HEK293 (cell line): ENCODE data around the gene PPT2.

ENCODE experiments used
- YY1 ChIP-seq: fragments of 450-650 bp; formaldehyde crosslinking; IDR thresholded peaks from 2 replicates; pipeline ENCODE4 v1.5.1; 2018; ENCODE audit warnings: missing biosample characterization, missing genetic modification characterization
- ZNF214 ChIP-seq: fragments of 450-650 bp; formaldehyde crosslinking; IDR thresholded peaks from 2 replicates; pipeline ENCODE4 v1.5.1; 2017; ENCODE audit warnings: missing biosample characterization, mild to moderate bottlenecking, missing genetic modification characterization, borderline replicate concordance
- ZNF274 ChIP-seq, 2 experiments: fragments of 200-500 bp in 1 of 2; fragments of 450-650 bp in 1 of 2; sonication (Bioruptor generic) in 1 of 2; formaldehyde crosslinking in 1 of 2; IDR thresholded peaks; 2 replicates each; pipeline versions ENCODE4 v1.5.1 to v1.6.1; 2014 to 2016; ENCODE audit warnings: borderline replicate concordance in 1 of 2, inconsistent platforms in 1 of 2, low read length in 1 of 2, missing biosample characterization in 1 of 2, missing genetic modification characterization in 1 of 2
- ZNF404 ChIP-seq: fragments of 450-650 bp; formaldehyde crosslinking; IDR thresholded peaks from 2 replicates; pipeline ENCODE4 v1.5.1; 2017; ENCODE audit warnings: missing biosample characterization, missing genetic modification characterization
- ZSCAN16 ChIP-seq: fragments of 450-650 bp; formaldehyde crosslinking; IDR thresholded peaks from 2 replicates; pipeline ENCODE4 v1.5.1; 2016; ENCODE audit warnings: missing biosample characterization, missing genetic modification characterization
- TF ChIP-seq, protein P1 (sequence below): fragments of 450-650 bp; IDR thresholded peaks from 2 replicates; pipeline ENCODE4 v1.5.1; 2018; ENCODE audit warnings: missing biosample characterization, missing genetic modification characterization
- TF ChIP-seq, protein P2 (sequence below): fragments of 450-650 bp; formaldehyde crosslinking; IDR thresholded peaks from 2 replicates; pipeline ENCODE4 v1.5.1; 2016; ENCODE audit warnings: missing biosample characterization, missing genetic modification characterization
- TF ChIP-seq, protein P3 (sequence below): fragments of 450-650 bp; formaldehyde crosslinking; IDR thresholded peaks from 2 replicates; pipeline ENCODE4 v1.5.1; 2016; ENCODE audit warnings: missing biosample characterization, missing genetic modification characterization

DNA sequence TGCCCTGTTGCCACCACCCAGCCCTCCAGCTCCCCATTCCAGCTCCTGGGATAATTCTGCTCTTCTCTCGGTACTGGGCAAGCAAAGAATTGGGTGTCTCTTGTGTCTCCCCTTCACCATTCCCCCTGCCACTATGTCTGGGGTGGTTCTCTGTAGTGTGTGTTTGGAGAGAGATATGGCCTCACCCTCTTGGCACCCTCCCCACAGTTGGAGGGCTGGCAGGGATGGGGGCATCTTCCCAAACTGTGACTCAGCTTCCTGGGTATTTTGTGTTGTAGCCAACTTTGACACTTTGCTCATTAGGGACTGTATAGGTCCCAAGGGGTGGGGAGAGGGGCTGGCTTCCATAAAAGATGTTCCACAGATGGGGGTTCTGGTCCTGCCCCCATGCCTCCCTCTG is 46.5 kb upstream of the PPT2 start:
- TF ChIP-seq, protein P1, sequence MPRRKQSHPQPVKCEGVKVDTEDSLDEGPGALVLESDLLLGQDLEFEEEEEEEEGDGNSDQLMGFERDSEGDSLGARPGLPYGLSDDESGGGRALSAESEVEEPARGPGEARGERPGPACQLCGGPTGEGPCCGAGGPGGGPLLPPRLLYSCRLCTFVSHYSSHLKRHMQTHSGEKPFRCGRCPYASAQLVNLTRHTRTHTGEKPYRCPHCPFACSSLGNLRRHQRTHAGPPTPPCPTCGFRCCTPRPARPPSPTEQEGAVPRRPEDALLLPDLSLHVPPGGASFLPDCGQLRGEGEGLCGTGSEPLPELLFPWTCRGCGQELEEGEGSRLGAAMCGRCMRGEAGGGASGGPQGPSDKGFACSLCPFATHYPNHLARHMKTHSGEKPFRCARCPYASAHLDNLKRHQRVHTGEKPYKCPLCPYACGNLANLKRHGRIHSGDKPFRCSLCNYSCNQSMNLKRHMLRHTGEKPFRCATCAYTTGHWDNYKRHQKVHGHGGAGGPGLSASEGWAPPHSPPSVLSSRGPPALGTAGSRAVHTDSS (tag by site-specific recombination), result no peak
- TF ChIP-seq, protein P2, sequence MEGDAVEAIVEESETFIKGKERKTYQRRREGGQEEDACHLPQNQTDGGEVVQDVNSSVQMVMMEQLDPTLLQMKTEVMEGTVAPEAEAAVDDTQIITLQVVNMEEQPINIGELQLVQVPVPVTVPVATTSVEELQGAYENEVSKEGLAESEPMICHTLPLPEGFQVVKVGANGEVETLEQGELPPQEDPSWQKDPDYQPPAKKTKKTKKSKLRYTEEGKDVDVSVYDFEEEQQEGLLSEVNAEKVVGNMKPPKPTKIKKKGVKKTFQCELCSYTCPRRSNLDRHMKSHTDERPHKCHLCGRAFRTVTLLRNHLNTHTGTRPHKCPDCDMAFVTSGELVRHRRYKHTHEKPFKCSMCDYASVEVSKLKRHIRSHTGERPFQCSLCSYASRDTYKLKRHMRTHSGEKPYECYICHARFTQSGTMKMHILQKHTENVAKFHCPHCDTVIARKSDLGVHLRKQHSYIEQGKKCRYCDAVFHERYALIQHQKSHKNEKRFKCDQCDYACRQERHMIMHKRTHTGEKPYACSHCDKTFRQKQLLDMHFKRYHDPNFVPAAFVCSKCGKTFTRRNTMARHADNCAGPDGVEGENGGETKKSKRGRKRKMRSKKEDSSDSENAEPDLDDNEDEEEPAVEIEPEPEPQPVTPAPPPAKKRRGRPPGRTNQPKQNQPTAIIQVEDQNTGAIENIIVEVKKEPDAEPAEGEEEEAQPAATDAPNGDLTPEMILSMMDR (tag by site-specific recombination), result no peak
- TF ChIP-seq ZSCAN16 (tag by site-specific recombination) (no peak), ZNF214 (no peak), ZNF274 (IDR thresholded peaks at IDR 0.05; ENCODE audit: low read length) (no peak), ZNF274 (tag by site-specific recombination; IDR thresholded peaks at IDR 0.05; ENCODE audit: borderline replicate concordance) (no peak), YY1 (no peak), ZNF404 (tag by site-specific recombination) (no peak)
- TF ChIP-seq, protein P3, sequence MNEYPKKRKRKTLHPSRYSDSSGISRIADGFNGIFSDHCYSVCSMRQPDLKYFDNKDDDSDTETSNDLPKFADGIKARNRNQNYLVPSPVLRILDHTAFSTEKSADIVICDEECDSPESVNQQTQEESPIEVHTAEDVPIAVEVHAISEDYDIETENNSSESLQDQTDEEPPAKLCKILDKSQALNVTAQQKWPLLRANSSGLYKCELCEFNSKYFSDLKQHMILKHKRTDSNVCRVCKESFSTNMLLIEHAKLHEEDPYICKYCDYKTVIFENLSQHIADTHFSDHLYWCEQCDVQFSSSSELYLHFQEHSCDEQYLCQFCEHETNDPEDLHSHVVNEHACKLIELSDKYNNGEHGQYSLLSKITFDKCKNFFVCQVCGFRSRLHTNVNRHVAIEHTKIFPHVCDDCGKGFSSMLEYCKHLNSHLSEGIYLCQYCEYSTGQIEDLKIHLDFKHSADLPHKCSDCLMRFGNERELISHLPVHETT (tag by site-specific recombination), result no peak
